Measurements from ENCODE around the gene MCC.

MCC gene

GRCh38 chr5:113145757-113146387 lies 342.4 kb downstream of the MCC start:
- no peaks in the 10 kb centered on the region for H3K36me3 ChIP-seq (ENCODE audit: control insufficient read depth, low read depth, low read length)

GRCh38 chr5:113142186-113142585 lies 346.1 kb downstream of the MCC start:
- H3K9me3 ChIP-seq (ENCODE audit: control insufficient read depth, low read depth, low read length) = no peaks in the 10 kb centered on the region
- no peak overlapping the region for H3K27ac ChIP-seq (ENCODE audit: low read length)
- no peak overlapping the region for H3K4me3 ChIP-seq (ENCODE audit: low read length)
- no peaks in the 10 kb centered on the region for H3K27me3 ChIP-seq (ENCODE audit: control insufficient read depth, insufficient read depth, low read length)
- no peaks in the 10 kb centered on the region for H3K36me3 ChIP-seq (ENCODE audit: control insufficient read depth, low read depth, low read length)
- H3K4me1 ChIP-seq (ENCODE audit: control insufficient read depth, low read depth, low read length) = peaks cover 8% of the 10 kb centered on the region
- no peak overlapping the region for H3K9ac ChIP-seq (ENCODE audit: low read length)

More at GRCh38 chr5:113145757-113146387, 342.4 kb downstream of the MCC start:
- Histone ChIP-seq H3K4me1 (ENCODE audit: control insufficient read depth, low read depth, low read length) (peaks cover 18% of the 10 kb centered on the region), H3K9ac (ENCODE audit: low read length) (no peak overlapping the region), H3K27ac (ENCODE audit: low read length) (no peak overlapping the region), H3K4me3 (ENCODE audit: low read length) (no peak overlapping the region), H3K27me3 (ENCODE audit: control insufficient read depth, insufficient read depth, low read length) (no peaks in the 10 kb centered on the region), H3K9me3 (ENCODE audit: control insufficient read depth, low read depth, low read length) (no peaks in the 10 kb centered on the region)

DNA sequence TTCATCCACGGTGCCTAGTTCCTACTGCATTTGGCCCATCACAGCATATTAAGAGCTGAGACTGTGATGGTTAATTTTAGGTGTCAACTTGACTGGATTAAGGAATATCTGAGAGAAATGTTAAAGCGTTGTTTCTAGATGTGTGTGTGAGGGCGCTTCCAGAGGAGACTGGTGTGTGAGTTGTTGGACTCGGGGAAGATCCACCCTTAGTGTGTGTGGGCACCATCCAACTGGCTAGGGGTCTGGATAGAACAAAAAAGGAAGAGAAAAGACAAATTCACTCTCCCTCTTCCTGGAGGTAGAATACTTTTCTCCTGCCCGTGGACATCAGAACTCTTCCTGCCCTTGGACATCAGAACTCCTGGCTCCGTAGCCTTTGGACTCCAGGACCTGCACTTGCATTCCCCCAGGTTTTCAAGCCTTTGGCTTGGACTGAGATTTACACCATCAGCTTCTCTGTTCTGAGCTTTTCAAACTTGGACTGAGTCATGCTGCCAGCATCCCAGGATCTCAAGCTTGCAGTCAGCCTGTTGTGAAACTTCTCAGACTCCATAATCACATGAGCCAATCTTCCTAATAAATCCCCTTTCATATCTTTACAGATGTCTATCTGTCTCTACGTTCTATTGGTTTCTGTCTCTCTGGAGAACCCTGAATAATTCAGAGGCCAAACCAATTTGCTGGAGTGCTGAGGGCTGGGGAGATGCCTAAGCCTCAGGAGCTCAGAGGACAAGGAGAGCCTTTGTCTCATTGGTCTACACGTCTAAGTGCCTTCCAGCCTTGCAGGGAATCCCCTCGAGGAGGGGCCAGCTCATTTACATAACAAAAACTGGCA lies 347.2 kb downstream of the MCC start:
- no peak overlapping the region for H3K27ac ChIP-seq (ENCODE audit: low read length)
- H3K9ac ChIP-seq (ENCODE audit: low read length) = no peak overlapping the region
- no peaks in the 10 kb centered on the region for H3K27me3 ChIP-seq (ENCODE audit: control insufficient read depth, insufficient read depth, low read length)
- peaks cover 8% of the 10 kb centered on the region for H3K4me1 ChIP-seq (ENCODE audit: control insufficient read depth, low read depth, low read length)
- H3K36me3 ChIP-seq (ENCODE audit: control insufficient read depth, low read depth, low read length) = no peaks in the 10 kb centered on the region
- no peaks in the 10 kb centered on the region for H3K9me3 ChIP-seq (ENCODE audit: control insufficient read depth, low read depth, low read length)
- H3K4me3 ChIP-seq (ENCODE audit: low read length) = no peak overlapping the region

GRCh38 chr5:113133211-113133975 lies 354.9 kb downstream of the MCC start:
- no peaks in the 10 kb centered on the region for H3K36me3 ChIP-seq (ENCODE audit: control insufficient read depth, low read depth, low read length)
- no peaks in the 10 kb centered on the region for H3K9me3 ChIP-seq (ENCODE audit: control insufficient read depth, low read depth, low read length)
- H3K27ac ChIP-seq (ENCODE audit: low read length) = no peak overlapping the region

GRCh38 chr5:113132564-113132963 lies 355.7 kb downstream of the MCC start:
- no peaks in the 10 kb centered on the region for H3K27me3 ChIP-seq (ENCODE audit: control insufficient read depth, insufficient read depth, low read length)
- H3K9ac ChIP-seq (ENCODE audit: low read length) = no peak overlapping the region
- no peak overlapping the region for H3K4me3 ChIP-seq (ENCODE audit: low read length)
- peaks cover 5% of the 10 kb centered on the region for H3K4me1 ChIP-seq (ENCODE audit: control insufficient read depth, low read depth, low read length)
- no peaks in the 10 kb centered on the region for H3K9me3 ChIP-seq (ENCODE audit: control insufficient read depth, low read depth, low read length)
- no peak overlapping the region for H3K27ac ChIP-seq (ENCODE audit: low read length)
- H3K36me3 ChIP-seq (ENCODE audit: control insufficient read depth, low read depth, low read length) = no peaks in the 10 kb centered on the region

More at GRCh38 chr5:113133211-113133975, 354.9 kb downstream of the MCC start:
- H3K27me3 ChIP-seq (ENCODE audit: control insufficient read depth, insufficient read depth, low read length) = no peaks in the 10 kb centered on the region
- H3K4me3 ChIP-seq (ENCODE audit: low read length) = no peak overlapping the region
- H3K4me1 ChIP-seq (ENCODE audit: control insufficient read depth, low read depth, low read length) = no peaks in the 10 kb centered on the region
- no peak overlapping the region for H3K9ac ChIP-seq (ENCODE audit: low read length)

DNA sequence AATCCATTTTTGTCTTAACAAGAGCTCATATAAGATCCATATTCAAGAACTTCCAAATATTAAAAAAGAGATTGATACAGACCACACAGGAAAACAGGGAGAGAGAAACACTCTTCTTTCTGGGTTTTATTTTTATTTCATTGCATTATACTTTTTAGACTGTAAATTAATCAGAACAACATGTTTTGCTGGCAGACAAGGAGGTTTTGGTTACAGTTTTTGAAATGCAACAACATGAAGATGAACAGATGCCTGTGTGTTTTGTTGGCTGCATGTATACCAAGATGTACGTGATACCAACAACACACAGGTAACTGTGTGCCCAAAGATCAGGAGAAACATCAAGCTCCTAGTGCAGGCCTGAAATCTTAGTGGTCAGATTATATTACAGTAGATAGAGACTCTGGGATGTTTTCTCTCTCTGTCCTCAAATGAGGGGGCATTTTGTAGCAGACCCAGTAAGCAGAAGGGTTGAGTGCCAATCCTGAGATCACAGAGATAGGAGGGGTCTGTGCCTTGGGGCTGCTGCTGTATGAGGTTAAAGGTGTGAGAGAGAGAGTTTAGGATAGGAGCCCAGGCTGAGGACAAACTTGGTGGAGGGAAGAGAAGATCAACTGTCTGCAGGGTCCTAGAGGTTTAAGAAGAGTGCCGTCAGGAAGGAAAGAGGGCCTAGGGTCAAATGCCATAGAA lies 359.5 kb downstream of the MCC start:
- no peak overlapping the region for H3K9ac ChIP-seq (ENCODE audit: low read length)
- H3K4me1 ChIP-seq (ENCODE audit: control insufficient read depth, low read depth, low read length) = peaks cover 14% of the 10 kb centered on the region
- no peak overlapping the region for H3K4me3 ChIP-seq (ENCODE audit: low read length)
- H3K27ac ChIP-seq (ENCODE audit: low read length) = no peak overlapping the region
- no peaks in the 10 kb centered on the region for H3K9me3 ChIP-seq (ENCODE audit: control insufficient read depth, low read depth, low read length)
- no peaks in the 10 kb centered on the region for H3K27me3 ChIP-seq (ENCODE audit: control insufficient read depth, insufficient read depth, low read length)
- no peaks in the 10 kb centered on the region for H3K36me3 ChIP-seq (ENCODE audit: control insufficient read depth, low read depth, low read length)

DNA sequence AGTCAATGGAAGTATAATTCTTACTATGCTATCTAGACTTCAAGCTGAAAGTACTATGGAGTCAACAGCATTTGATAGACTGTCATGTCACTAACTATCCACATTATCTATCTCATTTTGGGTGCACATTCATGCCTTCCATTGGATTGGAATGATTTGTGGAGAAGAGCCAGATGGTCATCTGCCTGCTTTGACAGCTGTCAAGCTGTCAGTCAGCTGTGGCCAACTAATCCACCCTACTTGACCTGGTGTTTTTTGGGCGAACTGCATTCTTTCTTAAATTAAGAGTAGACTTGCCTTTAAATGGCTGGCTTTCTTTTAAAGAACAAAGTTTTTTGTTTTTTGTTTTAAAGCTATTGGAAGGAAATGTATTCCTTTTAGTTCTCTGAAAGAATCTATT lies 360.2 kb downstream of the MCC start:
- Histone ChIP-seq H3K36me3 (ENCODE audit: control insufficient read depth, low read depth, low read length) (no peaks in the 10 kb centered on the region), H3K9ac (ENCODE audit: low read length) (no peak overlapping the region), H3K9me3 (ENCODE audit: control insufficient read depth, low read depth, low read length) (no peaks in the 10 kb centered on the region), H3K4me3 (ENCODE audit: low read length) (no peak overlapping the region), H3K4me1 (ENCODE audit: control insufficient read depth, low read depth, low read length) (peaks cover 15% of the 10 kb centered on the region), H3K27ac (ENCODE audit: low read length) (no peak overlapping the region), H3K27me3 (ENCODE audit: control insufficient read depth, insufficient read depth, low read length) (no peaks in the 10 kb centered on the region)

DNA sequence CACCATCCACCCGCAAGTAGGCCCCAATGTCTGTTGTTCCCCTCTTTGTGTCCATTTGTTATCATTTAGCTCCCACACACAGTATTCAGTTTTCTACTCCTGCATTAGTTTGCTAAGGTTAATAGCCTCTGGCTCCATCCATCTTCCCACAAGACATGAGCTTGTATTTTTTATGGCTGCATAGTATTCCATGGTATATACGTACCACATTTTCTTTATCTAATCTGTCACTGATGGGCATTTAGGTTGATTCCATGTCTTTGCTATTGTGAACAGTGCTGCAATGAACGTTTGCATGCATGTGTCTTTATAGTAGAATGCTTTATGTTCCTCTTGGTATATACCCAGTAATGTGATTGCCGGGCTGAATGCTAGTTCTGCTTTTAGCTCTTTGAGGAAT lies 361.2 kb downstream of the MCC start:
- no peak overlapping the region for H3K9ac ChIP-seq (ENCODE audit: low read length)
- no peaks in the 10 kb centered on the region for H3K9me3 ChIP-seq (ENCODE audit: control insufficient read depth, low read depth, low read length)
- no peaks in the 10 kb centered on the region for H3K36me3 ChIP-seq (ENCODE audit: control insufficient read depth, low read depth, low read length)

DNA sequence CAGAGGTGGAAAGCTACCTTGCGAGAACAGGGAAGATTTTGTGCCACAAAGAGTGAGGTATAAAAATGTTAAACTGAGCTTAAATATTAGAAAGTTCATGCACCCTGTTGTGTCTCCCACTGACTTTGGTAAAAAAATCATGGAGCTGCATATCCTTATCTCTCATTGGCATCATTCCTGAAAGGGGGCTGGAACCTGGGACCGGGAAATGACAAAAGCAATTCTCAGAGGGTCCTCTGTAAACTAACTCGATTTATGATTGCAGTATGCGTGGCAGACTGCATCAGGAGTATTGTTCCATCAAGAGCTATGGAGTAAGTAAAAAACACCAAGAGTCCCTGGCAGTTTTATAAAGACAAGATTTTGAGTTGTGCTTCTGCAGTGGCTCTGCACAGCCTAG lies 362.9 kb downstream of the MCC start:
- no peaks in the 10 kb centered on the region for H3K9me3 ChIP-seq (ENCODE audit: control insufficient read depth, low read depth, low read length)
- H3K4me1 ChIP-seq (ENCODE audit: control insufficient read depth, low read depth, low read length) = peaks cover 15% of the 10 kb centered on the region
- no peaks in the 10 kb centered on the region for H3K27me3 ChIP-seq (ENCODE audit: control insufficient read depth, insufficient read depth, low read length)
- H3K4me3 ChIP-seq (ENCODE audit: low read length) = no peak overlapping the region
- H3K27ac ChIP-seq (ENCODE audit: low read length) = no peak overlapping the region
- no peak overlapping the region for H3K9ac ChIP-seq (ENCODE audit: low read length)
- H3K36me3 ChIP-seq (ENCODE audit: control insufficient read depth, low read depth, low read length) = no peaks in the 10 kb centered on the region

More for the DNA sequence above, 361.2 kb downstream of the MCC start:
- H3K4me1 ChIP-seq (ENCODE audit: control insufficient read depth, low read depth, low read length) = peaks cover 15% of the 10 kb centered on the region
- no peak overlapping the region for H3K27ac ChIP-seq (ENCODE audit: low read length)
- H3K27me3 ChIP-seq (ENCODE audit: control insufficient read depth, insufficient read depth, low read length) = no peaks in the 10 kb centered on the region
- H3K4me3 ChIP-seq (ENCODE audit: low read length) = no peak overlapping the region

GRCh38 chr5:113124914-113125313 lies 363.3 kb downstream of the MCC start:
- H3K4me3 ChIP-seq (ENCODE audit: low read length) = no peak overlapping the region
- peaks cover 15% of the 10 kb centered on the region for H3K4me1 ChIP-seq (ENCODE audit: control insufficient read depth, low read depth, low read length)
- H3K36me3 ChIP-seq (ENCODE audit: control insufficient read depth, low read depth, low read length) = no peaks in the 10 kb centered on the region
- no peaks in the 10 kb centered on the region for H3K9me3 ChIP-seq (ENCODE audit: control insufficient read depth, low read depth, low read length)
- no peak overlapping the region for H3K27ac ChIP-seq (ENCODE audit: low read length)
- no peak overlapping the region for H3K9ac ChIP-seq (ENCODE audit: low read length)
- H3K27me3 ChIP-seq (ENCODE audit: control insufficient read depth, insufficient read depth, low read length) = no peaks in the 10 kb centered on the region

DNA sequence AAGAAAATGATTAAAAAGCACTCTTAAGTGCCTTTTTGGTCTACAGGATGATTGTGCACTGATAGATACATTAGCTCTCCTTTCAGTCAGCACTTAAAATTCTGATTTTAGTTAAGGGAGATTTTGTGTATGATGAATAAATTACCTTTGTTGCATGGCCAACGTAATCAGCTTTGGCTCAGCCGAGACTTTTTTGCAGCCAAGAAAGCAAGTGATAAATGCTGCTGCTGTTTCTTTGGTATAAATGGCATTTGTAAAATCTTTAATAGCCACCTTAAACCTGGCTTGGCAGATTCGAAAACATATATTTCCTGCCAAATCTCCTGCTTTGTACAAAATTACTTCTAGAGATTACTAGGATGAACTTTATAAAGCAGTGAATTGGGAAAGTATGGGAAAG lies 364.0 kb downstream of the MCC start:
- H3K9ac ChIP-seq (ENCODE audit: low read length) = no peak overlapping the region
- no peaks in the 10 kb centered on the region for H3K36me3 ChIP-seq (ENCODE audit: control insufficient read depth, low read depth, low read length)
- no peaks in the 10 kb centered on the region for H3K27me3 ChIP-seq (ENCODE audit: control insufficient read depth, insufficient read depth, low read length)
- H3K4me3 ChIP-seq (ENCODE audit: low read length) = no peak overlapping the region
- no peak overlapping the region for H3K27ac ChIP-seq (ENCODE audit: low read length)
- no peaks in the 10 kb centered on the region for H3K9me3 ChIP-seq (ENCODE audit: control insufficient read depth, low read depth, low read length)
- peaks cover 15% of the 10 kb centered on the region for H3K4me1 ChIP-seq (ENCODE audit: control insufficient read depth, low read depth, low read length)
